OCI-LY3 (cell line): Measurements from ENCODE around the gene ABCA10.

ENCODE experiments used
- CTCF ChIP-seq: fragments of 200-600, 300-600 bp; sonication (generic); IDR thresholded peaks from 2 replicates; pipeline ENCODE4 v1.5.1; 2014; ENCODE audit warnings: antibody characterized with exemption, low read length, low read depth
- EZH2phosphoT487 ChIP-seq: fragments of 200-600 bp; shearing (Covaris generic); IDR thresholded peaks from 2 replicates; pipeline ENCODE4 v1.6.1; 2018; ENCODE audit warnings: antibody characterized with exemption, mixed run types, low read depth

- TF ChIP-seq CTCF (no peak), EZH2phosphoT487 (no peak)
Observed at GRCh38 chr17:69175625-69176456, 52.8 kb downstream of the ABCA10 start.
